ENCODE measurements around the gene PHC1.
"Not testable (repeated sequence)": the region's sequence is repeated elsewhere in the genome, so short reads cannot be mapped to it uniquely, and the experiment has no call there.

Gene PHC1

DNA sequence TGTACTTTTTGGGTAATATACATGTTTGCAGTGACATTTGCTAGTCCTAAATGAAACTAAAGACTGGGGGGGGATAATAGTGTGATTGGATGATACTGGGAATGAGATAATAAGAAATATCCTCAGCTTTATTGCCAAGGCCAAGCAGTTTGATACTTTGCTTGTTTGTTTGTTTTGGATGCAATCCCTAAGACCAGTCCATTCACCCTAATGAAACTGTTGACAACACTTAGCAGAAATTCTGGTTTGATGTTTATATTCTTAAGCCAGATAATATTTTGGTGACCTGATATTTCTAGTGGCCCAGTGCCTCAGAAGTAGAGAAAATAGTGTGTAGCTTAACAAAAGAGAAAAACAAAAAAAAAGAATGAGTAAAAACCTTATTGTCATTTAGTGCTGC lies 1.8 kb downstream of the PHC1 start:
- Histone ChIP-seq H3K27ac (no peak overlapping the region), H3K4me3 (no peak overlapping the region), H3K36me3 (peaks cover 0 to 27% (median 8%) of the 10 kb centered on the region in 3 donors), H3K27me3 (no peaks in the 10 kb centered on the region), H3K9me3 (no peaks in the 10 kb centered on the region), H3K4me1 (peaks cover 0 to 25% (median 19%) of the 10 kb centered on the region in 4 donors)
- TF ChIP-seq CTCF (IDR thresholded peaks at IDR 0.05), result no peak
- DNase-seq, result no peak
- intact Hi-C loops (cut with DNase I; ENCODE audit: low total_unique reads), result no loop called here

- H3K27me3 ChIP-seq, result no peaks in the 10 kb centered on the region
- intact Hi-C loops (cut with DNase I; ENCODE audit: low total_unique reads), result no loop called here
- no peaks in the 10 kb centered on the region for H3K9me3 ChIP-seq
- no peak overlapping the region for H3K4me3 ChIP-seq
- TF ChIP-seq CTCF (IDR thresholded peaks at IDR 0.05), result no peak
- H3K4me1 ChIP-seq, result peaks cover 0 to 25% (median 19%) of the 10 kb centered on the region in 4 donors
- DNase-seq, result no peak
- H3K36me3 ChIP-seq, result peaks cover 7 to 36% (median 15%) of the 10 kb centered on the region in 3 donors
- no peak overlapping the region for H3K27ac ChIP-seq
These were observed 2.7 kb downstream of the PHC1 start for GRCh38 chr12:8917031-8917430.

DNA sequence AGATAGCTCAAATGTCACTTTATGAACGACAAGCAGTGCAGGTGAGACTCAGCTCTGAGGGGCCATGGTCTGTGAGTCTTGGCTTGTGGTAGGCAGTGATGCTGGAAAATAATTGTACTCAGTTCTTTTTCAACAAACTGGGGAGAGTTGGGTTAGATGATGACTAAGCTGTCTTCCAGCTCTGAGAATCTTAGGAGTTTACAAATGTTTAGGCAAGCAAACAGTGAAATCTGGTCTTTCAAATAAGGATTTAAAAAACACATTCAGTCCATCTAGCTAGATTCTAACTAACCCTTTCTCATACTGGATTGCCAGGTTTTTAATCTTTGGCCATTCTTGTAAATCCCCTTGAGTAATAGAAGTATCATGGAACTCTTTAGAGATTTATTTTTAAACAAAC lies 3.4 kb downstream of the PHC1 start:
- no peak overlapping the region for H3K27ac ChIP-seq

GRCh38 chr12:8919643-8920042 lies 5.3 kb downstream of the PHC1 start:
- intact Hi-C loops (cut with DNase I; ENCODE audit: low total_unique reads); H3K27ac ChIP-seq; H3K4me3 ChIP-seq; DNase-seq; H3K27me3 ChIP-seq; H3K9me3 ChIP-seq: not testable (repeated sequence)
- Histone ChIP-seq H3K36me3 (peaks cover 20 to 50% (median 25%) of the 10 kb centered on the region in 3 donors), H3K4me1 (peaks cover 0 to 18% (median 10%) of the 10 kb centered on the region in 4 donors)

More for the DNA sequence above, 3.4 kb downstream of the PHC1 start:
- no peak for DNase-seq
- TF ChIP-seq CTCF (IDR thresholded peaks at IDR 0.05), result no peak
- intact Hi-C loops (cut with DNase I; ENCODE audit: low total_unique reads), result no loop called here
- Histone ChIP-seq H3K9me3 (no peaks in the 10 kb centered on the region), H3K4me1 (peaks cover 0 to 25% (median 18%) of the 10 kb centered on the region in 4 donors), H3K4me3 (no peak overlapping the region), H3K36me3 (peaks cover 14 to 43% (median 22%) of the 10 kb centered on the region in 3 donors), H3K27me3 (no peaks in the 10 kb centered on the region)

DNA sequence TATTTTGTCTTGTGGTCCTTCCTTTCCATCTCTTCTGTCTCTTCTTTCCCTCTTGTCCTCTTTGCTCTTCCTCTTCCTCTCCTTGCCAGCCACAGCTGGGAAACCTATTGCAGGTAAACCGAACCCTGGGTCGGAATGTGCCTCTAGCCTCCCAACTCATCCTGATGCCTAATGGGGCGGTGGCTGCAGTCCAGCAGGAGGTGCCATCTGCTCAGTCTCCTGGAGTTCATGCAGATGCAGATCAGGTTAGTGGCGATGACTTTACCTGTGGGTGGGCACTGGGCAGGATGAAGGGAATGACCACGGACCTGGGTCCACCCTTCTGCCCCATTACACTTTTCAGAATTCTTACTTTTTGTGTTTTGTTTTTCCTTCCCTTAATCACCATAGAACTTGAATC lies 8.2 kb downstream of the PHC1 start:
- H3K36me3 ChIP-seq, result peaks cover 29 to 73% (median 38%) of the 10 kb centered on the region in 3 donors

DNA sequence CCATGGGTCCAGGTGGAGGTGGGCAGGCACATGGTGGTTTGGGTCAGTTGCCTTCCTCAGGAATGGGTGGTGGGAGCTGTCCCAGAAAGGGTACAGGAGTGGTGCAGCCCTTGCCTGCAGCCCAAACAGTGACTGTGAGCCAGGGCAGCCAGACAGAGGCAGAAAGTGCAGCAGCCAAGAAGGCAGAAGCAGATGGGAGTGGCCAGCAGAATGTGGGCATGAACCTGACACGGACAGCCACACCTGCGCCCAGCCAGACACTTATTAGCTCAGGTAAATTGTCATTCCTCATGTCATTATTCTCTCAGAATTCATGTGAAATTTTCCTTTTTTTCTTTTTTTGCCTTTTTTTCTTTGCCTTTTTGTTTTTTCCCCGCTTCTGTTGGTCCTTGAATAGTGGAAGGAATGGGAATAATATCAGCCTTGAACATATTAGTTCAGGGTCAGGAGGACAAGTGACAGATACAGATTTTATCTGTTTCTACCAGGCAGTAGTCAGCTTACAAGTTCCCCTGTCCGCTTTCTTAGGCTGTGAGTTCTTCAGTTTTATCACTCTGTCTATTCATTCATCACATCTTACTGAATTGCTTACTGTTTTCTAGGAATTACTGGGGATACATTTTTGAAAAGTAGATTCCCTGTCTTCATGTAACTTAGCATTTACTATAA lies 16.5 kb downstream of the PHC1 start:
- H3K4me3 ChIP-seq; DNase-seq; intact Hi-C loops (cut with DNase I; ENCODE audit: low total_unique reads); H3K27ac ChIP-seq; H3K9me3 ChIP-seq; H3K4me1 ChIP-seq; H3K27me3 ChIP-seq: not testable (repeated sequence)
- peaks cover 25 to 84% (median 60%) of the 10 kb centered on the region in 3 donors for H3K36me3 ChIP-seq

More for the DNA sequence above, 8.2 kb downstream of the PHC1 start:
- H3K4me3 ChIP-seq, result no peak overlapping the region
- TF ChIP-seq CTCF (IDR thresholded peaks at IDR 0.05), result no peak
- no peak overlapping the region for H3K27ac ChIP-seq
- no peaks in the 10 kb centered on the region for H3K4me1 ChIP-seq
- DNase-seq, result no peak
- intact Hi-C loops (cut with DNase I; ENCODE audit: low total_unique reads), result no loop called here
- H3K27me3 ChIP-seq, result no peaks in the 10 kb centered on the region
- no peaks in the 10 kb centered on the region for H3K9me3 ChIP-seq

DNA sequence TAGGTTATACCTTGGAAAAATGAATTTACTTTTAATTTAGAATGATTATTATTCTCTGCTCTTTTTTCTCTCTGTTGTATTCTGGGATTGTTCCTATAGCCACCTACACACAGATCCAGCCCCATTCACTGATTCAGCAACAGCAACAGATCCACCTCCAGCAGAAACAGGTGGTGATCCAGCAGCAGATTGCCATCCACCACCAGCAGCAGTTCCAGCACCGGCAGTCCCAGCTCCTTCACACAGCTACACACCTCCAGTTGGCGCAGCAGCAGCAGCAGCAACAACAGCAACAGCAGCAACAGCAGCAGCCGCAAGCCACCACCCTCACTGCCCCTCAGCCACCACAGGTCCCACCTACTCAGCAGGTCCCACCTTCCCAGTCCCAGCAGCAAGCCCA lies 18.2 kb downstream of the PHC1 start:
- H3K27ac ChIP-seq; intact Hi-C loops (cut with DNase I; ENCODE audit: low total_unique reads); H3K4me3 ChIP-seq; H3K27me3 ChIP-seq; DNase-seq; H3K4me1 ChIP-seq; H3K9me3 ChIP-seq: not testable (repeated sequence)
- H3K36me3 ChIP-seq, result peaks cover 38 to 89% (median 61%) of the 10 kb centered on the region in 3 donors

DNA sequence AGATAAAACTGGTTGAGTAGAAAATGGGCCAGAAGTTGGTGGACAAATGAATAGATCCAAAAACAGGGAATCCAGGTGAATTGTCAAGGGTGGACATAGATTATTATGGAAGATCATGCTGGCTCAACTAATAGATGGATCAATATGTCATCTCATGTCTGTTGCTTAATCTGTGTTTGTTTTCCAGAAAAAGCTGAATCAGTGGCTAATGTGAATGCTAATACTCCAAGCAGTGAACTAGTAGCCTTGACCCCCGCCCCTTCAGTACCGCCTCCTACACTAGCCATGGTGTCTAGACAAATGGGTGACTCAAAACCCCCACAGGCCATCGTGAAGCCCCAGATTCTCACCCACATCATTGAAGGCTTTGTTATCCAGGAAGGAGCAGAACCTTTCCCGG lies 19.8 kb downstream of the PHC1 start:
- peaks cover 50 to 92% (median 70%) of the 10 kb centered on the region in 3 donors for H3K36me3 ChIP-seq
- DNase-seq; H3K27me3 ChIP-seq; intact Hi-C loops (cut with DNase I; ENCODE audit: low total_unique reads); H3K27ac ChIP-seq; H3K4me3 ChIP-seq; H3K4me1 ChIP-seq; H3K9me3 ChIP-seq: not testable (repeated sequence)

Measured in tibial artery (tissue), 4 donors.